ENCODE results near the gene INSIG1. TPM values are rescaled to one million over a fixed set of nuclear protein-coding genes. Genes with fewer than 3 reads are reported as not detected.

INSIG1 gene
- total RNA-seq, 4 donors from 2014 or later, result 40.1 to 151 (median 79.5) TPM

- TF ChIP-seq POLR2A (IDR thresholded peaks at IDR 0.05), result no peak
- TF ChIP-seq CTCF (IDR thresholded peaks at IDR 0.05), result no peak
- no peak overlapping the region for H3K4me3 ChIP-seq (ENCODE audit: low read depth, poor library complexity, severe bottlenecking)
- no peak for DNase-seq (ENCODE audit: low spot score in 2 of 2)
- intact Hi-C loops (cut with DNase I; ENCODE audit: low total_unique reads), result no loop called here
- 39 to 52% methylated on average over 38 to 39 of the region's 40 CpGs for WGBS, 2 donors
Observed at GRCh38 chr7:155358066-155358947, 60.6 kb downstream of the INSIG1 start.

GRCh38 chr7:155358948-155359712 lies 61.5 kb downstream of the INSIG1 start:
- TF ChIP-seq CTCF (IDR thresholded peaks at IDR 0.05), result no peak
- TF ChIP-seq POLR2A (IDR thresholded peaks at IDR 0.05), result no peak
- H3K4me3 ChIP-seq (ENCODE audit: low read depth, poor library complexity, severe bottlenecking), result no peak overlapping the region
- 39 to 50% methylated on average over 16 of the region's 16 CpGs for WGBS, 2 donors
- intact Hi-C loops (cut with DNase I; ENCODE audit: low total_unique reads), result no loop called here
- no peak for DNase-seq (ENCODE audit: low spot score in 2 of 2)

Other genes with a start within 250 kb of the INSIG1 start
- gene HTR5A, start 227.6 kb upstream of the INSIG1 start, total RNA-seq, result not detected
- gene EN2, start 160.3 kb downstream of the INSIG1 start, total RNA-seq, result under 1 TPM in 2 of 4 donors, not detected in 2; 0.04 to 0.52 TPM
- not detected for gene CNPY1, start 248.7 kb downstream of the INSIG1 start, total RNA-seq